HEK293 (cell line): Measurements from ENCODE around the gene RDH5.

ENCODE experiments used
- BCL11A ChIP-seq: fragments of 450-650 bp; formaldehyde crosslinking; IDR thresholded peaks from 2 replicates; pipeline ENCODE4 v1.5.1; 2016; ENCODE audit warnings: low read depth, missing biosample characterization, missing genetic modification characterization
- GLI2 ChIP-seq: fragments of 450-650 bp; formaldehyde crosslinking; IDR thresholded peaks from 2 replicates; pipeline ENCODE4; 2017; ENCODE audit warnings: missing biosample characterization, missing genetic modification characterization, low read depth, borderline replicate concordance
- HOXA7 ChIP-seq: sonication (generic); formaldehyde crosslinking; IDR thresholded peaks from 2 replicates; pipeline ENCODE4 v1.8.1; 2022; ENCODE audit warnings: missing genetic modification reagents, borderline replicate concordance
- HOXD13 ChIP-seq: sonication (generic); formaldehyde crosslinking; IDR thresholded peaks from 2 replicates; pipeline ENCODE4 v1.8.0; 2022; ENCODE audit warnings: missing genetic modification reagents, borderline replicate concordance
- MZF1 ChIP-seq: fragments of 450-650 bp; formaldehyde crosslinking; IDR thresholded peaks from 2 replicates; pipeline ENCODE4 v1.5.1; 2017; ENCODE audit warnings: missing biosample characterization, missing genetic modification characterization, borderline replicate concordance
- PATZ1 ChIP-seq: fragments of 450-650 bp; formaldehyde crosslinking; IDR thresholded peaks from 2 replicates; pipeline ENCODE4 v1.5.1; 2016; ENCODE audit warnings: missing biosample characterization, missing genetic modification characterization
- PRDM1 ChIP-seq: fragments of 450-650 bp; formaldehyde crosslinking; IDR thresholded peaks from 2 replicates; pipeline ENCODE4; 2016; ENCODE audit warnings: missing biosample characterization, missing genetic modification characterization
- REPIN1 ChIP-seq: fragments of 450-650 bp; formaldehyde crosslinking; IDR thresholded peaks from 2 replicates; pipeline ENCODE4 v1.5.1; 2017; ENCODE audit warnings: missing biosample characterization, missing genetic modification characterization, low read depth
- SP2 ChIP-seq: fragments of 450-650 bp; formaldehyde crosslinking; IDR thresholded peaks from 2 replicates; pipeline ENCODE4 v1.5.1; 2016; ENCODE audit warnings: missing biosample characterization, missing genetic modification characterization
- SP7 ChIP-seq: fragments of 450-650 bp; formaldehyde crosslinking; IDR thresholded peaks from 2 replicates; pipeline ENCODE4 v1.5.1; 2016; ENCODE audit warnings: missing biosample characterization, missing genetic modification characterization
- ZBTB6 ChIP-seq: fragments of 450-650 bp; formaldehyde crosslinking; IDR thresholded peaks from 2 replicates; pipeline ENCODE4 v1.5.1; 2017; ENCODE audit warnings: missing biosample characterization, missing genetic modification characterization
- ZFP41 ChIP-seq: fragments of 450-650 bp; formaldehyde crosslinking; IDR thresholded peaks from 2 replicates; pipeline ENCODE4 v1.5.1; 2016; ENCODE audit warnings: missing biosample characterization, missing genetic modification characterization, borderline replicate concordance
- ZFP69B ChIP-seq: fragments of 450-650 bp; formaldehyde crosslinking; IDR thresholded peaks from 2 replicates; pipeline ENCODE4 v1.5.1; 2016; ENCODE audit warnings: missing biosample characterization, missing genetic modification characterization
- ZNF214 ChIP-seq: fragments of 450-650 bp; formaldehyde crosslinking; IDR thresholded peaks from 2 replicates; pipeline ENCODE4 v1.5.1; 2017; ENCODE audit warnings: missing biosample characterization, mild to moderate bottlenecking, missing genetic modification characterization, borderline replicate concordance
- ZNF266 ChIP-seq: fragments of 450-650 bp; formaldehyde crosslinking; IDR thresholded peaks from 2 replicates; pipeline ENCODE4 v1.5.1; 2016; ENCODE audit warnings: missing biosample characterization, missing genetic modification characterization, low read depth
- ZNF398 ChIP-seq: fragments of 450-650 bp; formaldehyde crosslinking; IDR thresholded peaks from 2 replicates; pipeline ENCODE4 v1.5.1; 2017; ENCODE audit warnings: missing biosample characterization, missing genetic modification characterization
- ZNF449 ChIP-seq: fragments of 450-650 bp; formaldehyde crosslinking; IDR thresholded peaks from 2 replicates; pipeline ENCODE4 v1.5.1; 2017; ENCODE audit warnings: missing biosample characterization, mild to moderate bottlenecking, missing genetic modification characterization, moderate library complexity
- ZNF488 ChIP-seq: fragments of 450-650 bp; formaldehyde crosslinking; IDR thresholded peaks from 2 replicates; pipeline ENCODE4 v1.5.1; 2016; ENCODE audit warnings: missing biosample characterization, missing genetic modification characterization
- ZNF513 ChIP-seq: fragments of 450-650 bp; IDR thresholded peaks from 2 replicates; pipeline ENCODE4 v1.5.1; 2018; ENCODE audit warnings: missing biosample characterization, missing genetic modification characterization
- ZNF518A ChIP-seq: fragments of 450-650 bp; formaldehyde crosslinking; conservative IDR thresholded peaks from 2 replicates; pipeline ENCODE4 v1.5.1; 2016; ENCODE audit warnings: low read depth, missing biosample characterization, missing genetic modification characterization
- ZNF558 ChIP-seq: fragments of 450-650 bp; formaldehyde crosslinking; IDR thresholded peaks from 2 replicates; pipeline ENCODE4 v1.5.1; 2016; ENCODE audit warnings: missing biosample characterization, missing genetic modification characterization
- ZNF600 ChIP-seq: fragments of 450-650 bp; formaldehyde crosslinking; IDR thresholded peaks from 2 replicates; pipeline ENCODE4 v1.5.1; 2016; ENCODE audit warnings: missing biosample characterization, missing genetic modification characterization
- ZNF629 ChIP-seq: fragments of 450-650 bp; formaldehyde crosslinking; IDR thresholded peaks from 2 replicates; pipeline ENCODE4 v1.5.1; 2017; ENCODE audit warnings: missing biosample characterization, missing genetic modification characterization
- ZNF777 ChIP-seq: fragments of 450-650 bp; formaldehyde crosslinking; IDR thresholded peaks from 2 replicates; pipeline ENCODE4 v1.5.1; 2017; ENCODE audit warnings: missing biosample characterization, missing genetic modification characterization, borderline replicate concordance
- ZNF785 ChIP-seq: fragments of 450-650 bp; formaldehyde crosslinking; IDR thresholded peaks from 2 replicates; pipeline ENCODE4 v1.5.1; 2016; ENCODE audit warnings: missing biosample characterization, missing genetic modification characterization
- ZNF791 ChIP-seq: fragments of 450-650 bp; formaldehyde crosslinking; IDR thresholded peaks from 2 replicates; pipeline ENCODE4 v1.5.1; 2016; ENCODE audit warnings: missing biosample characterization, missing genetic modification characterization

Gene RDH5

GRCh38 chr12:55707219-55707671 is 12.9 kb upstream of the RDH5 start (continued):
- TF ChIP-seq MZF1 (tag by site-specific recombination) (no peak), ZNF513 (tag by site-specific recombination) (no peak), ZNF398 (0 out of 2 replicates have a peak, but pooled peaks have one; percentile 26), ZNF488 (tag by site-specific recombination) (no peak), PRDM1 (tag by site-specific recombination) (no peak), ZNF518A (tag by site-specific recombination) (no peak), ZNF777 (no peak), ZFP41 (no peak), ZBTB6 (tag by site-specific recombination) (no peak), ZNF266 (tag by site-specific recombination) (no peak), SP7 (tag by site-specific recombination) (peak; percentile 40), ZNF629 (tag by site-specific recombination) (no peak), HOXD13 (CRISPR knock-in tag) (no peak), ZFP69B (tag by site-specific recombination) (no peak), PATZ1 (tag by site-specific recombination) (peak; percentile 35), ZNF558 (tag by site-specific recombination) (no peak), ZNF600 (tag by site-specific recombination) (no peak; the same call in 1 of the 2 replicates), HOXA7 (CRISPR knock-in tag) (no peak), SP2 (no peak), ZNF449 (tag by site-specific recombination) (no peak), ZNF214 (tag by site-specific recombination) (no peak), GLI2 (tag by site-specific recombination) (no peak), REPIN1 (tag by site-specific recombination) (no peak), ZNF791 (tag by site-specific recombination) (no peak), ZNF785 (tag by site-specific recombination) (no peak), BCL11A (tag by site-specific recombination) (no peak; the same call in 1 of the 2 replicates)
